IPS-18a (cell line): ENCODE results near the gene PRAC1.

Source experiments
- H3K27ac ChIP-seq: one replicate; pipeline ENCODE4 v1.5.1; 2013; ENCODE audit warnings: low read length
- H3K27me3 ChIP-seq: one replicate; pipeline ENCODE4 v1.6.1; 2013; ENCODE audit warnings: mild to moderate bottlenecking, low read length; ENCODE audit not compliant: control insufficient read depth, insufficient read depth
- H3K36me3 ChIP-seq: one replicate; pipeline ENCODE4 v1.6.1; 2013; ENCODE audit warnings: low read depth, low read length; ENCODE audit not compliant: control insufficient read depth
- H3K4me1 ChIP-seq: one replicate; pipeline ENCODE4 v1.6.1; 2013; ENCODE audit warnings: low read depth, low read length; ENCODE audit not compliant: control insufficient read depth
- H3K4me3 ChIP-seq: one replicate; pipeline ENCODE4 v1.5.1; 2013; ENCODE audit warnings: low read length
- H3K9ac ChIP-seq: one replicate; pipeline ENCODE4 v1.6.1; 2013; ENCODE audit warnings: mild to moderate bottlenecking, low read length, moderate library complexity
- H3K9me3 ChIP-seq: one replicate; pipeline ENCODE4 v1.6.1; 2013; ENCODE audit warnings: low read depth, low read length; ENCODE audit not compliant: control insufficient read depth

The PRAC1 gene

DNA sequence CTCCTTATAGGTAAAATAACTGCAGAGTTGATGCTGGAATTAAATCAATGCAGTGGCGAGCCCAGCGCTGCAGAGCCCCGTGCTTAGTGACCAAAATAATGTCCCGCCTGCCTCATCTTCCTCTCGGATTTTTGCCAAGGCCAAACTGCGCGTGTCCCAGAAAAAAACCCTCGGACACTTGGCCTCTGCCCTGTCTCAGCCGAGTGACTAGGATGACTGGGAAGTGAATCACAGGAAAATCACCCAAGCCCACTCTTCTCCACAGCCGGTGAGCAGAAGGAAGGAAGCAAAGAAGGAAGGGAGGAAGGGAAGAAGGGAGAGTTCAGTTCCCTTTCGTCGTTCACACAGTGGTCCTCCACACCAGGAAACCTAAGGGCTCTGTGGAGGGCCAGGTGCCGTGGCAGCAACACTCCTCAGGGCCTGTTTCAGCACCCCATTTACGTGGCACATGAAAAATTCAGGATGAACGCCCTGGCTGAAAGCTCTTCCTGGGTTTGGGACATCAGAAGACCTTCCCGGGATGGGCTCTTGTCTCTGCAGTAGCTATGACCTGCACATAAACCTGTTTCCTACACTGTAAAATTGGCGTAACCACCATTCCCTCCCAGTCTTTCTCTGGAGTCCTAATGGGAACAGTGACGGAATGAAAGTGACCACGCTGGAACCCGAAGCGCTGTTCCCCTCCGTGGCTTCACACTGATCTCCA, 31.6 kb upstream of the PRAC1 start:
- Histone ChIP-seq H3K27ac (no peak overlapping the region), H3K4me1 (peaks cover 3% of the 10 kb centered on the region), H3K27me3 (peaks cover 99% of the 10 kb centered on the region), H3K9ac (no peak overlapping the region), H3K4me3 (no peak overlapping the region), H3K36me3 (no peaks in the 10 kb centered on the region), H3K9me3 (peaks cover 2% of the 10 kb centered on the region)

GRCh38 chr17:48752399-48753288, 30.3 kb upstream of the PRAC1 start:
- peaks cover 3% of the 10 kb centered on the region for H3K4me1 ChIP-seq
- H3K4me3 ChIP-seq, result no peak overlapping the region

DNA sequence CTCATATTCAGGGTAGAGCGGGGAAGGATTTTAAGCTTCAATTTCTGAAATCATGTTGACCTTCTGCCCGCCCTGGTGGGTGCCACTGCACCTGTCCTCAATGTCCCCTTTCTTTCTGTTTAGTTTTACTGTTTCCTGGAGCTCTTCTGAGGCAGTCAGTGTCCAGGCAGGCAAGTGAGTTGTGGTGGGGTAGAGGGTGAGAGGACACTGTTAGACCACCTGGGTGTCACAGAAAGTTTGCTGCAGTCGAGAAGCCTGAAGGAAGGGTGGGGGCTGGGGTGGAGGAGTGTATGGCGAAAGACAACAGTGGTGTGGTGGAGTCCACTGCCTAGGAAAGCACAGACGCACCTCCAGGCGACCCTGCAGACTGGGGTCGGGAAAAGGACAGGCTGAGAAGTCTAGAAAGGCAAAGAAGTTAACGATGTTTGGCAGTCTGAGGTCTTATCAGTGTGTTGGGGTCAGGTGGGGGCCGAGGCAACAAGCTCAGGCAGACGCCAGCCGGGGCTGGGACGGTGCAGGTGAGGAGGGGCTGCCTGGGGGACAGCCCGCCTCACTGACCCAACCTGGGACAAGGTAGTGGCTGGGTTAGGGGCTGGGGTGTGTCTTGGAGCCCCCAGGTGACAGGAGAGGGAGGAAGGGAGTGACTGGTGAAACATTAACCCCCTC, 29.5 kb upstream of the PRAC1 start:
- Histone ChIP-seq H3K4me1 (peaks cover 3% of the 10 kb centered on the region), H3K36me3 (no peaks in the 10 kb centered on the region), H3K27ac (no peak overlapping the region), H3K4me3 (no peak overlapping the region), H3K9me3 (peaks cover 2% of the 10 kb centered on the region), H3K9ac (no peak overlapping the region), H3K27me3 (peaks cover 100% of the 10 kb centered on the region)

More at GRCh38 chr17:48752399-48753288, 30.3 kb upstream of the PRAC1 start:
- Histone ChIP-seq H3K36me3 (no peaks in the 10 kb centered on the region), H3K9me3 (peaks cover 2% of the 10 kb centered on the region), H3K9ac (no peak overlapping the region), H3K27me3 (peaks cover 100% of the 10 kb centered on the region), H3K27ac (no peak overlapping the region)

- peaks cover 6% of the 10 kb centered on the region for H3K4me1 ChIP-seq
- peaks cover 100% of the 10 kb centered on the region for H3K27me3 ChIP-seq
These were observed 28.9 kb upstream of the PRAC1 start for GRCh38 chr17:48751172-48751571.

GRCh38 chr17:48749621-48750553, 27.6 kb upstream of the PRAC1 start:
- peaks cover 100% of the 10 kb centered on the region for H3K27me3 ChIP-seq
- H3K9me3 ChIP-seq, result peaks cover 2% of the 10 kb centered on the region
- no peak overlapping the region for H3K9ac ChIP-seq
- no peaks in the 10 kb centered on the region for H3K36me3 ChIP-seq
- H3K4me1 ChIP-seq, result peaks cover 6% of the 10 kb centered on the region
- no peak overlapping the region for H3K27ac ChIP-seq
- H3K4me3 ChIP-seq, result no peak overlapping the region

More at GRCh38 chr17:48751172-48751571, 28.9 kb upstream of the PRAC1 start:
- Histone ChIP-seq H3K4me3 (no peak overlapping the region), H3K9me3 (peaks cover 2% of the 10 kb centered on the region), H3K9ac (no peak overlapping the region), H3K36me3 (no peaks in the 10 kb centered on the region), H3K27ac (no peak overlapping the region)

- Histone ChIP-seq H3K27ac (no peak overlapping the region), H3K9me3 (no peaks in the 10 kb centered on the region), H3K27me3 (peaks cover 100% of the 10 kb centered on the region), H3K36me3 (no peaks in the 10 kb centered on the region), H3K4me1 (peaks cover 3% of the 10 kb centered on the region), H3K9ac (no peak overlapping the region), H3K4me3 (no peak overlapping the region)
These were observed 26.6 kb upstream of the PRAC1 start for GRCh38 chr17:48748718-48749566.

- Histone ChIP-seq H3K27ac (no peak overlapping the region), H3K9ac (no peak overlapping the region), H3K4me3 (no peak overlapping the region), H3K27me3 (peaks cover 100% of the 10 kb centered on the region), H3K9me3 (no peaks in the 10 kb centered on the region), H3K36me3 (no peaks in the 10 kb centered on the region), H3K4me1 (peaks cover 3% of the 10 kb centered on the region)
These were observed 25.4 kb upstream of the PRAC1 start for GRCh38 chr17:48747445-48748363.

- Histone ChIP-seq H3K9ac (no peak overlapping the region), H3K27me3 (peaks cover 100% of the 10 kb centered on the region), H3K36me3 (no peaks in the 10 kb centered on the region), H3K9me3 (no peaks in the 10 kb centered on the region), H3K27ac (no peak overlapping the region), H3K4me1 (peaks cover 3% of the 10 kb centered on the region), H3K4me3 (no peak overlapping the region)
These were observed 24.7 kb upstream of the PRAC1 start for GRCh38 chr17:48746916-48747444.

GRCh38 chr17:48745381-48746275, 23.3 kb upstream of the PRAC1 start:
- H3K27me3 ChIP-seq, result peaks cover 100% of the 10 kb centered on the region
- no peak overlapping the region for H3K4me3 ChIP-seq
- H3K27ac ChIP-seq, result no peak overlapping the region

More at GRCh38 chr17:48745381-48746275, 23.3 kb upstream of the PRAC1 start:
- no peak overlapping the region for H3K9ac ChIP-seq
- H3K4me1 ChIP-seq, result peaks cover 3% of the 10 kb centered on the region
- no peaks in the 10 kb centered on the region for H3K36me3 ChIP-seq
- H3K9me3 ChIP-seq, result no peaks in the 10 kb centered on the region
